Neural progenitor cell (in vitro differentiated cells): ENCODE measurements around the gene AMOTL2. TPM values are rescaled to one million over a fixed set of nuclear protein-coding genes. Genes with fewer than 3 reads are reported as not detected.

Experiments used
- DNase-seq: peaks from one replicate; pipeline ENCODE4 v3.0.0-alpha.2; 2016; ENCODE audit warnings: low spot score
- H2AFZ ChIP-seq: fragments of 200-600 bp; sonication (generic); replicated peaks from 2 replicates; pipeline ENCODE4 v1.6.1; 2016; ENCODE audit warnings: antibody characterized with exemption
- H3F3A ChIP-seq: fragments of 200-600 bp; sonication (generic); 2 replicates; pipeline ENCODE4 v1.6.1; 2016; ENCODE audit warnings: antibody characterized with exemption, low read depth
- H3K27ac ChIP-seq: fragments of 200-600 bp; sonication (generic); 2 replicates; pipeline ENCODE4 v1.5.1; 2016; ENCODE audit warnings: mild to moderate bottlenecking
- H3K27me3 ChIP-seq: fragments of 200-600 bp; sonication (generic); 2 replicates; pipeline ENCODE4 v1.6.1; 2016; ENCODE audit warnings: mild to moderate bottlenecking, moderate library complexity
- H3K36me3 ChIP-seq: fragments of 200-600 bp; sonication (generic); 2 replicates; pipeline ENCODE4 v1.5.1; 2016
- H3K4me1 ChIP-seq: fragments of 200-600 bp; sonication (generic); 2 replicates; pipeline ENCODE4 v1.6.1; 2016; ENCODE audit warnings: mixed run types
- H3K4me2 ChIP-seq: fragments of 200-600 bp; sonication (generic); 2 replicates; pipeline ENCODE4 v1.6.1; 2016
- H3K4me3 ChIP-seq: fragments of 200-600 bp; sonication (generic); 2 replicates; pipeline ENCODE4 v1.5.1; 2016
- H3K79me2 ChIP-seq: fragments of 200-600 bp; sonication (generic); 2 replicates; pipeline ENCODE4 v1.6.1; 2016; ENCODE audit warnings: low read depth
- H3K9ac ChIP-seq: fragments of 200-600 bp; sonication (generic); 2 replicates; pipeline ENCODE4 v1.6.1; 2016
- H3K9me3 ChIP-seq: fragments of 200-600 bp; sonication (generic); 2 replicates; pipeline ENCODE4 v1.5.1; 2016; ENCODE audit warnings: low read depth
- H4K20me1 ChIP-seq: fragments of 200-600 bp; sonication (generic); 2 replicates; pipeline ENCODE4 v1.6.1; 2016; ENCODE audit warnings: low read depth
- H3K27ac Mint-ChIP-seq: 3 replicates; pipeline ENCODE4 v1.8.0; 2021; ENCODE audit warnings: mixed read lengths
- H3K27me3 Mint-ChIP-seq: 2 replicates; pipeline ENCODE4 v1.8.0; 2022; ENCODE audit warnings: low read depth, mild to moderate bottlenecking, inconsistent platforms, moderate library complexity, mixed read lengths; ENCODE audit not compliant: insufficient read depth
- H3K36me3 Mint-ChIP-seq: 3 replicates; pipeline ENCODE4 v1.8.0; 2021; ENCODE audit warnings: mixed read lengths
- H3K4me1 Mint-ChIP-seq: 3 replicates; pipeline ENCODE4 v1.8.0; 2021; ENCODE audit warnings: mixed read lengths
- H3K4me3 Mint-ChIP-seq: 3 replicates; pipeline ENCODE4 v1.8.0; 2021; ENCODE audit warnings: mild to moderate bottlenecking, moderate library complexity, mixed read lengths
- H3K9me3 Mint-ChIP-seq: 3 replicates; pipeline ENCODE4 v1.8.0; 2020; ENCODE audit warnings: mixed read lengths
- EZH2 ChIP-seq: fragments of 200-600 bp; sonication (generic); IDR thresholded peaks from 2 replicates; pipeline ENCODE4 v1.6.1; 2017; ENCODE audit warnings: antibody characterized with exemption, mild to moderate bottlenecking, moderate library complexity
- EZH2phosphoT487 ChIP-seq: fragments of 200-600 bp; sonication (generic); IDR thresholded peaks from 2 replicates; pipeline ENCODE4 v1.6.1; 2017; ENCODE audit warnings: antibody characterized with exemption
- total RNA-seq: library from RNA; depleted of rRNA; stranded (reverse); fragments of >200 nt; gene quantifications from 2 replicates; pipeline ENCODE4 v1.2.3, GENCODE V29; 2015; ENCODE audit warnings: low replicate concordance
- TF ChIP-seq, protein P1 (sequence below): fragments of 200-600 bp; sonication (generic); IDR thresholded peaks from 2 replicates; pipeline ENCODE4 v1.5.1; 2017; ENCODE audit warnings: antibody characterized with exemption, mild to moderate bottlenecking

The AMOTL2 gene
- total RNA-seq, 1 donor from 2014 or later, result 62.9 TPM

DNA sequence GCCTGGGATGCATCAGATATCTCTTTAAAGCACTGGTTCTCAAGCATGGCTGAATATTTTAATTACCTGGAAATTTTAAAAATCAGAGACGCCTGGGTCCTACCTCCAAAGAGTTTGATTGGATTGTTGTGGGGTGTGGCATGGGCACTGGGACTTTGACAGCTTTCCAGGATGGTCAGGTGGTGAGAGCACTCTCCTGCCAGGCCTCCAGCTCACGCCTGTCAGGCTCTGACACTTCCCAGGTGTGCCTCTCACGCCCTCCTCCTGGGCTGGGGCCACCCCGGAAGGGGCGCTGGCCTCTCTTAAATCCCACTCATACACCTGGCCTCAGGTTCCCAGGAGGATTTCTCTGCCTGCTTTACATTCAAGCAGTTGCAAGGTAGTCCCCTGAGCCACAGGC, 48.5 kb downstream of the AMOTL2 start:
- Histone ChIP-seq H3K4me2 (no peak overlapping the region), H3K27ac (no peak overlapping the region), H4K20me1 (no peaks in the 10 kb centered on the region), H3K4me3 (no peak overlapping the region), H3K9me3 (no peaks in the 10 kb centered on the region), H3K4me1 (peaks cover 22% of the 10 kb centered on the region), H2AFZ (no peak overlapping the region), H3K79me2 (no peaks in the 10 kb centered on the region), H3K9ac (no peak overlapping the region), H3F3A (no peaks in the 10 kb centered on the region), H3K36me3 (no peaks in the 10 kb centered on the region), H3K27me3 (no peaks in the 10 kb centered on the region)
- peaks cover 28% of the 10 kb centered on the region for H3K4me1 Mint-ChIP-seq
- no peaks in the 10 kb centered on the region for H3K36me3 Mint-ChIP-seq
- DNase-seq, result no peak
- no peak for TF ChIP-seq EZH2phosphoT487
- TF ChIP-seq EZH2, result no peak
- TF ChIP-seq, protein P1, sequence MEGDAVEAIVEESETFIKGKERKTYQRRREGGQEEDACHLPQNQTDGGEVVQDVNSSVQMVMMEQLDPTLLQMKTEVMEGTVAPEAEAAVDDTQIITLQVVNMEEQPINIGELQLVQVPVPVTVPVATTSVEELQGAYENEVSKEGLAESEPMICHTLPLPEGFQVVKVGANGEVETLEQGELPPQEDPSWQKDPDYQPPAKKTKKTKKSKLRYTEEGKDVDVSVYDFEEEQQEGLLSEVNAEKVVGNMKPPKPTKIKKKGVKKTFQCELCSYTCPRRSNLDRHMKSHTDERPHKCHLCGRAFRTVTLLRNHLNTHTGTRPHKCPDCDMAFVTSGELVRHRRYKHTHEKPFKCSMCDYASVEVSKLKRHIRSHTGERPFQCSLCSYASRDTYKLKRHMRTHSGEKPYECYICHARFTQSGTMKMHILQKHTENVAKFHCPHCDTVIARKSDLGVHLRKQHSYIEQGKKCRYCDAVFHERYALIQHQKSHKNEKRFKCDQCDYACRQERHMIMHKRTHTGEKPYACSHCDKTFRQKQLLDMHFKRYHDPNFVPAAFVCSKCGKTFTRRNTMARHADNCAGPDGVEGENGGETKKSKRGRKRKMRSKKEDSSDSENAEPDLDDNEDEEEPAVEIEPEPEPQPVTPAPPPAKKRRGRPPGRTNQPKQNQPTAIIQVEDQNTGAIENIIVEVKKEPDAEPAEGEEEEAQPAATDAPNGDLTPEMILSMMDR, result no peak
- H3K27ac Mint-ChIP-seq, result no peak overlapping the region
- H3K9me3 Mint-ChIP-seq, result no peaks in the 10 kb centered on the region
- H3K4me3 Mint-ChIP-seq, result no peak overlapping the region
- H3K27me3 Mint-ChIP-seq, result peaks cover 4% of the 10 kb centered on the region

DNA sequence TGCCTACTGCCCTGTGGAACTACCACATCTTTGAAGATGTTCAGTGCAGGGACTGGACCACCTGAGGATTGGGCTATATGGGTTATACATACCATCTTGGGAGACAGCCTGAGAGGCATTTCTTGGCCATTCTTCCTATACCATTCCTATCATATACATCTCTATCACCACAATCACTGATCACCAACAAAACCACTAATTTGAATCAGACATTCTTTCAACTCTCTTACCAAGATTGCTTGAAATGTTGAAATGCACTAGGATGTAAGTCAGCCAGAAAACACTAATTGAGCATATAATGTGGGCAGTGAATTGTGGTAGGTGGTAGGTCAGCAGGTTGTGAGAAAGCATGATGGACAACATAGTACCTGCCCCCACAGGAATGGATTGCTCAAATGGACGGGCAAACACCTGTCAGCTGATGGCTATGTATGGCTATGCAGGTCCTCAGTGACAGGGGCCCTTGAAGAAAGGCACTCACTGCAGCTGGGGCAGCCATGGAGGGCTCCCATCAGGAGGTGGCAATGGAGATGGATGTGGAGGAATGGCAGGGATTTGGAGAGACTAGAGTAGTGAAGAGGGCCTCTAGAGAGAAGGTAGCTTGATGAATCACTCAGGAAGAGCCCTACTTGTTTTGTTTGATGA, 49.1 kb downstream of the AMOTL2 start:
- Mint-ChIP-seq H3K36me3 (no peaks in the 10 kb centered on the region), H3K4me3 (peak overlapping the region; percentile 49), H3K27me3 (peaks cover 6% of the 10 kb centered on the region), H3K9me3 (no peaks in the 10 kb centered on the region), H3K4me1 (peaks cover 28% of the 10 kb centered on the region), H3K27ac (peak overlapping the region; percentile 3)
- H3K27me3 ChIP-seq, result no peaks in the 10 kb centered on the region
- no peaks in the 10 kb centered on the region for H4K20me1 ChIP-seq
- H3K27ac ChIP-seq, result no peak overlapping the region
- H2AFZ ChIP-seq, result no peak overlapping the region
- no peak overlapping the region for H3K9ac ChIP-seq
- no peaks in the 10 kb centered on the region for H3F3A ChIP-seq
- no peaks in the 10 kb centered on the region for H3K79me2 ChIP-seq
- no peak for DNase-seq
- H3K9me3 ChIP-seq, result no peaks in the 10 kb centered on the region
- no peaks in the 10 kb centered on the region for H3K36me3 ChIP-seq
- no peak for TF ChIP-seq EZH2
- H3K4me3 ChIP-seq, result no peak overlapping the region
- H3K4me1 ChIP-seq, result peaks cover 22% of the 10 kb centered on the region
- no peak overlapping the region for H3K4me2 ChIP-seq

DNA sequence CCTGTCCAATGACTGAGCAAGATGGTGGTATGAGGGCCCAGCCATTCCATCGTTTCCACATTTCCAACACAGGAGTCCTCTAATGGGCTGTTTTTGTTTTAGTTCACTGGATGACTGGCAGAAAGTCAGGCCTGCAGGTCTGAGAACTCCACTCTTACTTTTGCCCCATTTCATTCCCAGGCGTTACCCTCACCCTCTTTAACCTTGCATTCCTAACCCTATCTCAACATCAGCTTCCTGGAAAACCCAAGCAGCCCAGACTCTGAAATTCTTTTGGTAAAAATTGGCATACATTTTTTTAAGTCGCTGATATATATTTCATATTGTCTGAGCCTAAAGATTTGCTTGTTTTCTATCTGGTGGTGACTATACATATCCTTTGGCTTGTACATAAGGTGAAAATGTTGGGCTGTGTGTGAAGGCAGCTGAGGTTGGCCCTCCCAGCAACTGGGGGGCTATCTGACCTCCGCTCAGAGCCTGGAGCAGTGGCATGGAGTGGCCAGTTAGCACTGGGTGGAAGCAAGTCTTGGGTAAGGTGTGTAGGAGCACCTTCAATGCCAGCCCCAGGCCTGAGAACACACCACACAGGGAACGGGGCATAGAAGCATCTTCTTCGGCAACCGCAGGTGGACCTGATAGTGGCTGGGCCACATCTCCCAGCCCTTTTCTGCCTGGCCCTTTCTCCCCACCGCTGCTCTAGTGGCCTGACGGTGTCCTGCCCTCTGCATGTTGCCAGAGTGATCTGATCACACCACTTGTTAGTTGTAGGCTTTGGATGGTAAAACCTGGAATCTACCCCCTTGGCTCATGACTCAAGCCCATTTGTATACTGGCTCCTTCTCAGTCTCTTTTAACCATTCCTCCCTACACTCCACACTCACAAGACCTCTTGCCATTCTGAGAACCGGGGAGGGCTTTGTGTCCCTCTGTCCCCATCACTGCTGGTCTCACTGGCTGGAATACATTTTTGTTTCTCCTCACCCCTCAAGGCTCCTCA, 50.0 kb downstream of the AMOTL2 start:
- no peaks in the 10 kb centered on the region for H3K27me3 ChIP-seq
- TF ChIP-seq EZH2 (no peak), EZH2phosphoT487 (no peak)
- TF ChIP-seq, protein P1, result no peak
- no peak overlapping the region for H3K27ac ChIP-seq
- no peak for DNase-seq
- peaks cover 22% of the 10 kb centered on the region for H3K4me1 ChIP-seq
- no peaks in the 10 kb centered on the region for H3K79me2 ChIP-seq
- H3K27me3 Mint-ChIP-seq, result peaks cover 6% of the 10 kb centered on the region
- peaks cover 21% of the 10 kb centered on the region for H3K4me1 Mint-ChIP-seq
- no peak overlapping the region for H2AFZ ChIP-seq
- H3F3A ChIP-seq, result no peaks in the 10 kb centered on the region
- no peaks in the 10 kb centered on the region for H3K9me3 Mint-ChIP-seq
- no peaks in the 10 kb centered on the region for H3K36me3 Mint-ChIP-seq
- no peak overlapping the region for H3K4me3 Mint-ChIP-seq
- no peaks in the 10 kb centered on the region for H4K20me1 ChIP-seq
- no peak overlapping the region for H3K4me2 ChIP-seq
- no peak overlapping the region for H3K27ac Mint-ChIP-seq
- H3K4me3 ChIP-seq, result no peak overlapping the region
- no peak overlapping the region for H3K9ac ChIP-seq
- no peaks in the 10 kb centered on the region for H3K9me3 ChIP-seq
- no peaks in the 10 kb centered on the region for H3K36me3 ChIP-seq
